HepG2 (cell line): ENCODE results near the gene RAPSN. TPM values are rescaled to one million over a fixed set of nuclear protein-coding genes. Genes with fewer than 3 reads are reported as not detected.

Experiments used
- BCL3 ChIP-seq: sonication (generic); formaldehyde crosslinking; IDR thresholded peaks from 2 replicates; pipeline ENCODE4 v1.5.1; 2020; ENCODE audit warnings: mild to moderate bottlenecking, missing genetic modification reagents, moderate library complexity
- BCL6 ChIP-seq: IDR thresholded peaks from 2 replicates; pipeline ENCODE4 v1.6.1; 2016; ENCODE audit warnings: missing genetic modification reagents, missing compliant biosample characterization
- FOXO4 ChIP-seq: sonication (generic); formaldehyde crosslinking; conservative IDR thresholded peaks from 2 replicates; pipeline ENCODE4 v1.8.1; 2023; ENCODE audit warnings: missing genetic modification reagents
- GABPA ChIP-seq, 2 experiments: IDR thresholded peaks; 2 replicates each; pipeline ENCODE4 v1.6.1; 2011 to 2016; ENCODE audit warnings: low read depth in 2 of 2, low read length in 1 of 2, missing biosample characterization in 1 of 2, missing genetic modification characterization in 1 of 2
- HIVEP1 ChIP-seq: sonication (generic); formaldehyde crosslinking; IDR thresholded peaks from 2 replicates; pipeline ENCODE4 v1.4.0; 2020; ENCODE audit warnings: mild to moderate bottlenecking, missing genetic modification reagents
- KDM1A ChIP-seq: IDR thresholded peaks from 2 replicates; pipeline ENCODE4 v1.6.1; 2016; ENCODE audit warnings: missing compliant biosample characterization
- PCBP1 ChIP-seq: fragments of 200-400 bp; formaldehyde crosslinking; IDR thresholded peaks from 2 replicates; pipeline ENCODE4 v1.6.1; 2017; ENCODE audit warnings: mild to moderate bottlenecking, low read depth, low read length, borderline replicate concordance
- POLR2A ChIP-seq, 2 experiments: IDR thresholded peaks; 2 replicates each; pipeline ENCODE4 v1.6.1; 2011; ENCODE audit warnings: low read depth in 2 of 2, low read length in 2 of 2, mild to moderate bottlenecking in 1 of 2, moderate library complexity in 1 of 2; ENCODE audit not compliant: insufficient read depth in 1 of 2
- PRDM4 ChIP-seq: sonication (generic); formaldehyde crosslinking; IDR thresholded peaks from 2 replicates; pipeline ENCODE4 v1.9.0; 2021; ENCODE audit warnings: missing genetic modification reagents, borderline replicate concordance
- SSRP1 ChIP-seq: IDR thresholded peaks from 2 replicates; pipeline ENCODE4 v1.6.1; 2016; ENCODE audit warnings: control low read depth
- TBL1XR1 ChIP-seq: fragments of 150-350 bp; IDR thresholded peaks from 2 replicates; pipeline ENCODE4 v1.6.1; 2014; ENCODE audit warnings: borderline replicate concordance, low read length; ENCODE audit not compliant: partially characterized antibody
- TERF1 ChIP-seq: sonication (generic); formaldehyde crosslinking; IDR thresholded peaks from 2 replicates; pipeline ENCODE4 v1.8.0; 2022; ENCODE audit warnings: mild to moderate bottlenecking, missing genetic modification reagents, moderate library complexity
- ZNF24 ChIP-seq: fragments of 450-650 bp; IDR thresholded peaks from 2 replicates; pipeline ENCODE4 v1.6.1; 2017; ENCODE audit warnings: antibody characterized with exemption, mild to moderate bottlenecking
- ZNF30 ChIP-seq: sonication (generic); formaldehyde crosslinking; IDR thresholded peaks from 2 replicates; pipeline ENCODE4 v1.5.0; 2020; ENCODE audit warnings: mild to moderate bottlenecking, missing genetic modification reagents
- ZNF740 ChIP-seq: sonication (generic); formaldehyde crosslinking; IDR thresholded peaks from 2 replicates; pipeline ENCODE4 v1.4.0; 2020; ENCODE audit warnings: missing genetic modification reagents
- ZNF784 ChIP-seq: sonication (generic); formaldehyde crosslinking; IDR thresholded peaks from 2 replicates; pipeline ENCODE4 v1.5.1; 2020; ENCODE audit warnings: missing genetic modification reagents, mild to moderate bottlenecking, borderline replicate concordance
- ZNF839 ChIP-seq: sonication (generic); formaldehyde crosslinking; IDR thresholded peaks from 2 replicates; pipeline ENCODE4 v1.4.0; 2020; ENCODE audit warnings: missing genetic modification reagents, mild to moderate bottlenecking, borderline replicate concordance
- polyA plus RNA-seq, 8 experiments: library from polyadenylated mRNA; depleted of rRNA in 3 of 8; stranded (reverse) in 7 of 8; unstranded in 1 of 8; fragments of >200 nt; fragmentation: Illumina TruSeq in 4 of 8; extraction: Trizol in 4 of 8; gene quantifications; 2 replicates each; pipeline versions ENCODE4 v1.2.1 to v1.2.3, GENCODE V29; 2011 to 2016; ENCODE audit warnings: low read depth in 4 of 8, missing spikeins in 1 of 8, mixed read lengths in 1 of 8; ENCODE audit not compliant: insufficient read depth in 1 of 8
- total RNA-seq, 5 experiments: library from RNA; depleted of rRNA; stranded (reverse); fragments of >200 nt; fragmentation: Illumina TruSeq; extraction: Trizol; gene quantifications; 2 replicates each; pipeline ENCODE4 v1.2.3, GENCODE V29; 2016; ENCODE audit warnings: low read depth in 1 of 5
- TF ChIP-seq, protein P1 (sequence below): sonication (generic); formaldehyde crosslinking; conservative IDR thresholded peaks from 2 replicates; pipeline ENCODE4 v1.8.0; 2022; ENCODE audit warnings: missing genetic modification reagents

Gene RAPSN
- total and polyA plus RNA-seq, 2 of the 13 experiments (the other 11 are each of a cell fraction or from before 2014, with no cell fraction given), result 0.15 to 1.2 TPM

DNA sequence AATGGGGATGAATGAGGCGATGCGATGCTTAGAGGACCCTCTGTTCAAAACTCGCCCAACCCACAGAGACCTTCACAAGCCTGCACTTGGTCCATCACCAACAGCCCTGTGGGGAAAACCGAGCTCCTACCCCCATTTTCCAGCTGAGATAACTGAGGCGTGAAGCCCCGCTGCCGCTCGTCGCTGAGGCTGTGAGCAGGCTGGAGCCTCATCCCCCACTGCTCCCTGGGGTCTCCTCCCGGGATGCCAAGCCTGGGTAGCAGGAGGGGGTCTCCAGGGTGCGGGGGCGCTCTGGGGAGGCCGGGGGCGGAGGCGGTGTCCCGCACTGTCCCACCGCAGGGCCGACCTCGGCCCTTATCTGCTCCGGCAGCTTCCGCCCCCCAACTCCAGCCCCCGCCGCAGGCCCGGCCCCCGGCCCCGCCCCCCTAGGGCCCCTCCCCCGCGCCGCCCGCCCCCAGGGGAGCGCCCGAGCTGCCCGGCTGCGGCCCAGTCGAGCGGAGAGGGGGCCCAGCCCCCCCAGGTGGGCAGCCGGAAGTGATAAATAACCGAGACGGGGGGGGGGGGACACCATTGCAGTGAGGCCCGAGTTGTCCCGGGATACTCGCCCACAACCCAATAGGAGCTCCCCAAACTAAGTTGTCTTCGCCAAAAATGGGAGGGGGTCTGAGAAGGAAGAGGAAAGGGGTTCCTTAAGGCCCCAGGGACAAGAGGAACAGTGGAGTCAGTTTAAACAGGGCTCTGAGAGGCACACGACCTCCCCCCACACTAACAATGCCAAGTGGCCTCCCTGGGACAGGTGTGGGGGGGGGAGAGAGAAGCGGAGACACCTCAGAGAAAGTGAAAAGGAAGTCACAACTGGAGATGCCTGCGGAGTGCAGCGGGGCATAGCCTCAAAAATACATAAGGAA is 48.8 kb downstream of the RAPSN start (continued):
- no peak for TF ChIP-seq HIVEP1 (CRISPR knock-in tag)
- TF ChIP-seq PCBP1, result no peak
- 0 out of 2 replicates have a peak, but pooled peaks have one; percentile 40 for TF ChIP-seq ZNF740
- TF ChIP-seq KDM1A, result 0 out of 2 replicates have a peak, but pooled peaks have one; percentile 26
- no peak for TF ChIP-seq TERF1
- TF ChIP-seq FOXO4 (CRISPR knock-in tag), result no peak
- no peak for TF ChIP-seq BCL3 (CRISPR knock-in tag)
- TF ChIP-seq, protein P1, sequence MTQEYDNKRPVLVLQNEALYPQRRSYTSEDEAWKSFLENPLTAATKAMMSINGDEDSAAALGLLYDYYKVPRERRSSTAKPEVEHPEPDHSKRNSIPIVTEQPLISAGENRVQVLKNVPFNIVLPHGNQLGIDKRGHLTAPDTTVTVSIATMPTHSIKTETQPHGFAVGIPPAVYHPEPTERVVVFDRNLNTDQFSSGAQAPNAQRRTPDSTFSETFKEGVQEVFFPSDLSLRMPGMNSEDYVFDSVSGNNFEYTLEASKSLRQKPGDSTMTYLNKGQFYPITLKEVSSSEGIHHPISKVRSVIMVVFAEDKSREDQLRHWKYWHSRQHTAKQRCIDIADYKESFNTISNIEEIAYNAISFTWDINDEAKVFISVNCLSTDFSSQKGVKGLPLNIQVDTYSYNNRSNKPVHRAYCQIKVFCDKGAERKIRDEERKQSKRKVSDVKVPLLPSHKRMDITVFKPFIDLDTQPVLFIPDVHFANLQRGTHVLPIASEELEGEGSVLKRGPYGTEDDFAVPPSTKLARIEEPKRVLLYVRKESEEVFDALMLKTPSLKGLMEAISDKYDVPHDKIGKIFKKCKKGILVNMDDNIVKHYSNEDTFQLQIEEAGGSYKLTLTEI (CRISPR knock-in tag), result no peak
- TF ChIP-seq PRDM4 (CRISPR knock-in tag), result no peak
- TF ChIP-seq TBL1XR1, result no peak
- no peak for TF ChIP-seq GABPA (IDR thresholded peaks at IDR 0.05; ENCODE audit: low read depth, low read length)
- TF ChIP-seq GABPA (CRISPR knock-in tag; IDR thresholded peaks at IDR 0.05; ENCODE audit: low read depth), result peak; percentile 35; the same call in 1 of the 2 replicates
- no peak for TF ChIP-seq BCL6 (CRISPR knock-in tag)
- TF ChIP-seq ZNF24, result no peak
- TF ChIP-seq ZNF30 (CRISPR knock-in tag), result no peak
- 0 out of 4 replicates have a peak, but pooled peaks of 1 of the 2 experiments have one; percentile 34 for TF ChIP-seq POLR2A (IDR thresholded peaks at IDR 0.05; ENCODE audit: insufficient read depth in 1 of 2, low read depth in 2 of 2, low read length in 2 of 2)
- no peak for TF ChIP-seq ZNF784 (CRISPR knock-in tag)
- no peak for TF ChIP-seq SSRP1
- no peak for TF ChIP-seq ZNF839 (CRISPR knock-in tag)
